NB4 (cell line): Measurements from ENCODE around the gene GGTA1.

Experiments
- DNase-seq: peaks from one replicate; pipeline ENCODE4 v3.0.0; 2010; ENCODE audit warnings: low read depth
- H3K4me3 ChIP-seq: one replicate; pipeline ENCODE4 v1.5.1; 2011; ENCODE audit warnings: mild to moderate bottlenecking, low read depth, low read length, moderate library complexity
- CTCF ChIP-seq: IDR thresholded peaks from one replicate; pipeline ENCODE4 v1.5.1; 2012; ENCODE audit warnings: low read depth, low read length
- MAX ChIP-seq: IDR thresholded peaks from 2 replicates; pipeline ENCODE4 v1.6.1; 2011; ENCODE audit warnings: low read depth, low read length
- MYC ChIP-seq: IDR thresholded peaks from 2 replicates; pipeline ENCODE4 v1.6.1; 2011; ENCODE audit warnings: low read depth, low read length
- POLR2A ChIP-seq: IDR thresholded peaks from 2 replicates; pipeline ENCODE4 v1.6.1; 2011; ENCODE audit warnings: mild to moderate bottlenecking; ENCODE audit not compliant: insufficient read length; ENCODE audit errors: extremely low read depth

GGTA1 gene

GRCh38 chr9:121503444-121503843, 3.8 kb upstream of the GGTA1 start:
- no peak for DNase-seq
- TF ChIP-seq CTCF (no peak), MAX (no peak), POLR2A (no peak), MYC (no peak)
- H3K4me3 ChIP-seq: no peak overlapping the region

GRCh38 chr9:121500165-121500478, 478 bp upstream of the GGTA1 start:
- TF ChIP-seq MAX (no peak), MYC (no peak), CTCF (no peak), POLR2A (no peak)
- no peak overlapping the region for H3K4me3 ChIP-seq
- no peak for DNase-seq

GRCh38 chr9:121499177-121499426, 542 bp downstream of the GGTA1 start:
- no peak overlapping the region for H3K4me3 ChIP-seq
- TF ChIP-seq CTCF: no peak
- TF ChIP-seq MYC: no peak
- no peak for TF ChIP-seq MAX
- TF ChIP-seq POLR2A: no peak
- no peak for DNase-seq

GRCh38 chr9:121498487-121499176, 1.0 kb downstream of the GGTA1 start:
- DNase-seq: peak; percentile 54
- no peak overlapping the region for H3K4me3 ChIP-seq
- no peak for TF ChIP-seq POLR2A
- no peak for TF ChIP-seq MAX
- no peak for TF ChIP-seq MYC

- no peak overlapping the region for H3K4me3 ChIP-seq
- peak; percentile 85 for DNase-seq
- TF ChIP-seq CTCF (peak; percentile 64), MYC (peak; percentile 34; the same call in 1 of the 2 replicates), MAX (peak; percentile 71), POLR2A (no peak)
These were observed 1.5 kb downstream of the GGTA1 start for GRCh38 chr9:121498150-121498486.

GRCh38 chr9:121495976-121496375, 3.7 kb downstream of the GGTA1 start:
- no peak for TF ChIP-seq MAX
- no peak for TF ChIP-seq MYC
- TF ChIP-seq CTCF: no peak
- no peak for TF ChIP-seq POLR2A
- no peak overlapping the region for H3K4me3 ChIP-seq
- no peak for DNase-seq
